Neuronal stem cell (in vitro differentiated cells): ENCODE results near the gene GNPTAB.
"Not testable (repeated sequence)": the region's sequence is repeated elsewhere in the genome, so short reads cannot be mapped to it uniquely, and the experiment has no call there.

Source experiments
- DNase-seq: peaks from one replicate; pipeline ENCODE4 v3.0.0-alpha.2; 2013; ENCODE audit warnings: low spot score
- H2AFZ ChIP-seq: one replicate; pipeline ENCODE4 v1.6.1; 2013; ENCODE audit warnings: mild to moderate bottlenecking, low read length, inconsistent platforms
- H2AK5ac ChIP-seq: 2 replicates; pipeline ENCODE4 v1.6.1; 2013; ENCODE audit warnings: low read depth, mild to moderate bottlenecking, inconsistent platforms, low read length, moderate library complexity, mixed read lengths
- H2BK120ac ChIP-seq: 2 replicates; pipeline ENCODE4 v1.6.1; 2013; ENCODE audit warnings: low read depth, mild to moderate bottlenecking, inconsistent platforms, low read length, moderate library complexity, mixed read lengths
- H2BK12ac ChIP-seq: one replicate; pipeline ENCODE4 v1.6.1; 2013; ENCODE audit warnings: low read length, inconsistent platforms
- H2BK15ac ChIP-seq: 2 replicates; pipeline ENCODE4 v1.6.1; 2013; ENCODE audit warnings: mild to moderate bottlenecking, low read length, inconsistent platforms, mixed read lengths
- H2BK5ac ChIP-seq: one replicate; pipeline ENCODE4 v1.6.1; 2013; ENCODE audit warnings: inconsistent platforms, mild to moderate bottlenecking, low read length, moderate library complexity
- H3K14ac ChIP-seq: one replicate; pipeline ENCODE4 v1.6.1; 2013; ENCODE audit warnings: low read length, inconsistent platforms
- H3K18ac ChIP-seq: 2 replicates; pipeline ENCODE4 v1.6.1; 2013; ENCODE audit warnings: low read length, inconsistent platforms
- H3K23ac ChIP-seq: 2 replicates; pipeline ENCODE4 v1.6.1; 2013; ENCODE audit warnings: low read depth, mild to moderate bottlenecking, mixed read lengths, low read length, inconsistent platforms; ENCODE audit not compliant: poor library complexity
- H3K27ac ChIP-seq: replicated peaks from 3 replicates; pipeline ENCODE4 v1.5.1; 2013; ENCODE audit warnings: low read length, inconsistent platforms
- H3K27me3 ChIP-seq, 3 experiments: 2 replicates each; pipeline ENCODE4 v1.6.1; 2013; ENCODE audit warnings: low read length in 3 of 3, mild to moderate bottlenecking in 2 of 3, inconsistent platforms in 1 of 3, low read depth in 1 of 3, mixed read lengths in 1 of 3, moderate library complexity in 1 of 3; ENCODE audit not compliant: control insufficient read depth in 3 of 3, insufficient read depth in 3 of 3
- H3K36me3 ChIP-seq, 2 donors: replicated peaks in 1 of 2; 2 replicates each; pipeline ENCODE4 v1.6.1; 2013; ENCODE audit warnings: low read length in 2 of 2; ENCODE audit not compliant: control insufficient read depth in 2 of 2, insufficient read depth in 2 of 2
- H3K4ac ChIP-seq: 2 replicates; pipeline ENCODE4 v1.6.1; 2013; ENCODE audit warnings: inconsistent platforms, mild to moderate bottlenecking, low read length, moderate library complexity
- H3K4me1 ChIP-seq, 2 donors: 1 replicate in 1 of 2; 2 replicates in 1 of 2; pipeline ENCODE4 v1.6.1; 2013; ENCODE audit warnings: low read length in 2 of 2, low read depth in 1 of 2; ENCODE audit not compliant: control insufficient read depth in 2 of 2, insufficient read depth in 1 of 2
- H3K4me2 ChIP-seq: one replicate; pipeline ENCODE4 v1.6.1; 2013; ENCODE audit warnings: mild to moderate bottlenecking, low read length, inconsistent platforms; ENCODE audit not compliant: insufficient read depth, poor library complexity, severe bottlenecking
- H3K4me3 ChIP-seq, 2 donors: 2 replicates each; pipeline ENCODE4 v1.5.1; 2013; ENCODE audit warnings: low read length in 2 of 2, mild to moderate bottlenecking in 2 of 2, inconsistent platforms in 1 of 2, moderate library complexity in 1 of 2
- H3K79me1 ChIP-seq: one replicate; pipeline ENCODE4 v1.6.1; 2013; ENCODE audit warnings: low read depth, mild to moderate bottlenecking, inconsistent platforms, low read length, moderate library complexity
- H3K9ac ChIP-seq: one replicate; pipeline ENCODE4 v1.6.1; 2013; ENCODE audit warnings: mild to moderate bottlenecking, low read depth, low read length, inconsistent platforms; ENCODE audit not compliant: poor library complexity
- H3K9me3 ChIP-seq, 2 donors: replicated peaks in 1 of 2; 2 replicates each; pipeline versions ENCODE3 to v1.6.1; 2013; ENCODE audit warnings: low read length in 2 of 2, mild to moderate bottlenecking in 2 of 2, inconsistent platforms in 1 of 2, low read depth in 1 of 2, mixed read lengths in 1 of 2, moderate library complexity in 1 of 2; ENCODE audit not compliant: control insufficient read depth in 2 of 2, insufficient read depth in 1 of 2
- H4K8ac ChIP-seq: one replicate; pipeline ENCODE4 v1.6.1; 2013; ENCODE audit warnings: low read depth, mild to moderate bottlenecking, inconsistent platforms, low read length, moderate library complexity
- H4K91ac ChIP-seq: one replicate; pipeline ENCODE4 v1.6.1; 2013; ENCODE audit warnings: low read length, low read depth, mild to moderate bottlenecking, inconsistent platforms; ENCODE audit not compliant: poor library complexity
- WGBS, 2 donors: extraction: QIAGEN DNeasy Blood & Tissue Kit; methylation state at CpG; one replicate each; pipeline ENCODE4 v1.1.7; 2013; ENCODE audit warnings: missing lambda C conversion rate in 2 of 2, mixed read lengths in 1 of 2; ENCODE audit not compliant: insufficient read length in 2 of 2, insufficient replicate concordance in 1 of 2; ENCODE audit errors: extremely low coverage in 2 of 2; 5-methylcytosine and 5-hydroxymethylcytosine counted together

Gene GNPTAB

DNA sequence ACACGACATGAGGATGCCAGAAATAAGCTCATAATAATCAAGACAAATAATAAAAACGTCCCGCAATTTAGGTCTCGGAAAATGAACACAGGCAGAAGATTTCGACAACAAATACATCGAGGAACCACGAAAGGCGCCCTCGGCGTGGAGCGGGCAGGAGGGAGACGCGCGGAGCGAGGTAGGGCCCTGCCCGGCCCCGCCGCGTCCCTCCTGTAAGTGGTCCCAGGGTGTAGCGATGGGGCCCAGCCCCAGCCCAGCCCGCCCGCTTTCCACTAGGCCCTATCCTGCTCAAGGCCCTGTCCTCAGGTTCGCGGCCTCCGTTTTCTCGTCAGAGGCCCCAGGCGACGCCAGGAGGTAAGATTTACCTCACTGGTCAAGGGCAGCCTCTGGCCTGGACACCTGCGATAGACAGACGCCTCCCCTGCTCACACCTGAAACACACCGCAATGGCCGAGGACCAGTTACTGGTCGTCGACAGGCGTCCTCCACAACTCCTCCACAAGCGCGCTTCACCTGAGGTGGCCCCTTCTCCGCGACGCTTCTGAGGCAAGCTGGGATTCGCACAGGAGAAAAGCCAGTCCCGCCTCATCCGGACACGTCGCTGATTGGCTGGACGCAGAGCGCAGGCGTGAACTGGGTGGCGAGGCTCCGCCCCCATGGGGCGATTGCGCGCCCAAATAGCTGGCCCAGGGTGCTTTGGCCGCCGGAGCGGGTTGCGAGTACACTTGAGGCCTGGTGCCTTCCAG, 91.7 kb downstream of the GNPTAB start, which contains the start of gene SYCP3:
TSS of gene SYCP3 (minus strand) at position 543 of the 746 bp plus-strand sequence. CDS start 1,527 bp downstream, outside the sequence.
- Histone ChIP-seq H3K9me3 (peaks cover 0 to 1% of the 10 kb centered on the region in 2 donors), H2BK5ac (no peak within 1 kb of the TSS), H3K23ac (no peak within 1 kb of the TSS), H3K79me1 (no peaks in the 10 kb centered on the region), H3K4me2 (no peak within 1 kb of the TSS), H3K9ac (no peak within 1 kb of the TSS), H2BK15ac (no peak within 1 kb of the TSS), H3K4me3 (peak within 1 kb of the TSS in 1 of 2 donors; percentile 58), H3K27me3 (no peaks in the 10 kb centered on the region), H3K36me3 (peaks cover 0 to 9% of the 10 kb centered on the region in 2 donors), H2BK120ac (no peak within 1 kb of the TSS), H3K4ac (no peak within 1 kb of the TSS), H2AK5ac (peak within 1 kb of the TSS; percentile 56), H2BK12ac (no peak within 1 kb of the TSS), H4K8ac (no peak within 1 kb of the TSS), H2AFZ (no peak within 1 kb of the TSS), H3K4me1 (no peaks in the 10 kb centered on the region), H4K91ac (no peak within 1 kb of the TSS), H3K27ac (no peak within 1 kb of the TSS), H3K18ac (peak within 1 kb of the TSS; percentile 76), H3K14ac (no peak within 1 kb of the TSS)
- no CpG with 5 or more reads among the region's 57 CpGs for WGBS, 2 donors
- no peak for DNase-seq

DNA sequence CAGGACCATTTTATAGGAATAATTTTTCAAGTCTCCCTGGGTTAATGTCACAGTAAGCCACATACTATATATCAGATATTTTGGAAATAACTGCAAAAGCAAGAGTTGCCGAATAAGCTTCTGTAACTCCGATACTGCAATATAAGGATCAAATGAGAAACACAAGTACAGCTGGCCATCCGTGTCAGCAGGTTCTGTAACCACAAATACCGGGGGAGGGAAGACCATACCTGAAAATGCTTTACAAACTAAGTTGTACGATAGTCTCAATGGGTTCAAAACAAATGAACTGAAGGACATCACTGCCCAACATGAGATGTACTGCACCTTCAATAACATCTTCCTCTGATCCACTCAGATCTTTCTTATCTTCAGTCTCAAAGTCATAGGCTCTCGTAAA, 93.3 kb downstream of the GNPTAB start:
- Histone ChIP-seq H3K4ac (no peak overlapping the region), H3K9me3 (peaks cover 0 to 1% of the 10 kb centered on the region in 2 donors), H3K18ac (no peak overlapping the region), H3K27me3 (no peaks in the 10 kb centered on the region), H3K4me2 (no peak overlapping the region), H4K8ac (no peak overlapping the region), H3K23ac (no peak overlapping the region), H2AK5ac (no peak overlapping the region), H3K36me3 (no peaks in the 10 kb centered on the region), H2BK15ac (no peak overlapping the region), H2AFZ (no peak overlapping the region), H3K9ac (no peak overlapping the region), H2BK5ac (no peak overlapping the region), H2BK12ac (no peak overlapping the region), H3K79me1 (no peaks in the 10 kb centered on the region), H2BK120ac (no peak overlapping the region), H3K27ac (no peak overlapping the region), H3K4me3 (no peak overlapping the region), H4K91ac (no peak overlapping the region), H3K14ac (no peak overlapping the region), H3K4me1 (no peaks in the 10 kb centered on the region)
- no CpG with 5 or more reads among the region's 6 CpGs for WGBS, 2 donors
- DNase-seq = no peak

DNA sequence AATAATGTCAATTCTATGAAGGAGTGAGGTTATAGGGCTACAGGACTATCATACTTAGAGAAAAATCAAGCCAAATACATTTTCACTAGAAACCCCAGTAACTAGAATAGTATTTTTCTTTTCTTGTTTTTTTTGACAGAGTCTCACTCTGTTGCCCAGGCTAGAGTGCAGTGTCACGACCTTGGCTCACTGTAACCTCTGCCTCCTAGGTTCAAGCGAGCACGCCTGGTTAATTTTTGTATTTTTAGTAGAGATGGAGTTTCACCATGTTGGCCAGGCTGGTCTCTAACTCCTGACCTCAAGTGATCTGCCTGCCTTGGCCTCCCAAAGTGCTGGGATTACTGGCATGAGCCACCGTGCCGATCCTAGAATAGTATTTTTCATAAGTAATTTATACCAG, 96.3 kb downstream of the GNPTAB start:
- not testable (repeated sequence) for H3K36me3 ChIP-seq, DNase-seq, H2BK5ac ChIP-seq, H4K91ac ChIP-seq, H2AFZ ChIP-seq, H2AK5ac ChIP-seq, H3K79me1 ChIP-seq, H3K23ac ChIP-seq, H3K4ac ChIP-seq, H2BK12ac ChIP-seq, H3K14ac ChIP-seq, H3K4me3 ChIP-seq, H3K4me2 ChIP-seq, H2BK120ac ChIP-seq, H3K9me3 ChIP-seq, H3K4me1 ChIP-seq, H3K9ac ChIP-seq, H2BK15ac ChIP-seq, H3K27ac ChIP-seq, H4K8ac ChIP-seq, H3K18ac ChIP-seq, H3K27me3 ChIP-seq
- no CpG with 5 or more reads among the region's 5 CpGs for WGBS, 2 donors

DNA sequence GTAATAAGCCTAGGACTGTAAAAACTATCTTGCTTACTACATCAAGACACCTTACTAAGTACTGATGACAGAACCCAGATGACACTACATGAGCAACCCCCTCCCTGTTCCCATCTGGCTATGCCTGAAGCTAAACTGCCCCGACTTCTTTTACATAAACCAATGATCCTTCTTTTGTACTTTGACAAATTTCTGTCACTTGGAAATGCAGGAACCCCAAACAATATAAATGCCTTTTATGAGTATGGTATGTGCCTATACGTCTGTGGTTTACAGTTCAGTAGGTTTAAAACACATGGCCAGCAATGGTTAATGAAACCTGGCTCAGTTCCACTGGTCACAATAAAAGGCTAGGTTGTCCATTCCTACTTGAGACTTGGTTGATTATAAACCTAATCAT, 97.6 kb downstream of the GNPTAB start:
- no CpG with 5 or more reads among the region's 2 CpGs for WGBS, 2 donors
- DNase-seq = no peak

More for the DNA sequence above, 97.6 kb downstream of the GNPTAB start:
- no peak overlapping the region for H3K27ac ChIP-seq
- H2AFZ ChIP-seq = no peak overlapping the region
- H3K23ac ChIP-seq = no peak overlapping the region
- no peaks in the 10 kb centered on the region for H3K9me3 ChIP-seq
- H2AK5ac ChIP-seq = no peak overlapping the region
- H3K4ac ChIP-seq = no peak overlapping the region
- no peak overlapping the region for H3K9ac ChIP-seq
- H2BK120ac ChIP-seq = no peak overlapping the region
- no peaks in the 10 kb centered on the region for H3K79me1 ChIP-seq
- no peak overlapping the region for H3K18ac ChIP-seq
- H2BK12ac ChIP-seq = no peak overlapping the region
- H4K8ac ChIP-seq = no peak overlapping the region
- no peak overlapping the region for H2BK5ac ChIP-seq
- H2BK15ac ChIP-seq = no peak overlapping the region
- no peaks in the 10 kb centered on the region for H3K4me1 ChIP-seq
- H4K91ac ChIP-seq = no peak overlapping the region
- H3K4me2 ChIP-seq = no peak overlapping the region
- no peak overlapping the region for H3K4me3 ChIP-seq
- H3K14ac ChIP-seq = no peak overlapping the region
- peaks cover 0 to 3% of the 10 kb centered on the region in 2 donors for H3K36me3 ChIP-seq
- no peaks in the 10 kb centered on the region for H3K27me3 ChIP-seq
